Suppressor macrophage treated with lipopolysaccharide for 1 hour (primary cell): ENCODE data around the gene FOLR1.
"Not testable (repeated sequence)": the region's sequence is repeated elsewhere in the genome, so short reads cannot be mapped to it uniquely, and the experiment has no call there.

Source experiments
- DNase-seq, 3 donors: peaks; one replicate each; pipeline ENCODE4 v3.0.0-alpha.2; 2020 to 2022

Gene FOLR1

DNA sequence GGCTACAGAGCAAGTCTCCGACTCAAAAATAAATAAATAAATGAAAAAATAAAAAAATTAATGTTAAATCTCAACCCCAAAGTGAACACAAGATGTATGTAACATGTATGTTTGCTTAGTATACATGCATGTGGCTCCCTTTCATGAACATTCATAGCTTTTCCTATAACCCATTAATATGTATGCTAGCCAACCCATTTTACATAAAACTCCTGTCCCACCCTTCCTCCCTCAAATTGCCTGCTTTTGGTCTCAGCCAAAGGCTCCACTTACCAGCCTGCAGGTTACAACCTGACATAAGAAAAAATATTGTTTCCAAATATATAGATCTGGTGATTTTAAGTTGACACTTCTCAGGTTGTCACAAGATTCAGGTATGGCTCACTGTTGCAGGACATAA is 3.7 kb upstream of the FOLR1 start:
- no peak for DNase-seq

- DNase-seq, result no peak
These were observed 2.3 kb upstream of the FOLR1 start for GRCh38 chr11:72189455-72190250.

GRCh38 chr11:72190631-72191071 is 1.3 kb upstream of the FOLR1 start:
- no peak for DNase-seq

DNA sequence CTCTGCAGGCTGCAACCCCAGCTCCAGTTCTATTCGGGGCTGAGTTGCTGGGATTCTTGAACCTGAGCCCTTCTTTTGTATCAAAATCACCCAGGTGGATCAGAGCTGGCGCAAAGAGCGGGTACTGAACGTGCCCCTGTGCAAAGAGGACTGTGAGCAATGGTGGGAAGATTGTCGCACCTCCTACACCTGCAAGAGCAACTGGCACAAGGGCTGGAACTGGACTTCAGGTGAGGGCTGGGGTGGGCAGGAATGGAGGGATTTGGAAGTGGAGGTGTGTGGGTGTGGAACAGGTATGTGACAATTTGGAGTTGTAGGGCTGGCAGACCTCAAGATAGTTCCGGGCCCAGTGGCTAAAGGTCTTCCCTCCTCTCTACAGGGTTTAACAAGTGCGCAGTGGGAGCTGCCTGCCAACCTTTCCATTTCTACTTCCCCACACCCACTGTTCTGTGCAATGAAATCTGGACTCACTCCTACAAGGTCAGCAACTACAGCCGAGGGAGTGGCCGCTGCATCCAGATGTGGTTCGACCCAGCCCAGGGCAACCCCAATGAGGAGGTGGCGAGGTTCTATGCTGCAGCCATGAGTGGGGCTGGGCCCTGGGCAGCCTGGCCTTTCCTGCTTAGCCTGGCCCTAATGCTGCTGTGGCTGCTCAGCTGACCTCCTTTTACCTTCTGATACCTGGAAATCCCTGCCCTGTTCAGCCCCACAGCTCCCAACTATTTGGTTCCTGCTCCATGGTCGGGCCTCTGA is 3.8 kb downstream of the FOLR1 start:
- DNase-seq, result no peak

DNA sequence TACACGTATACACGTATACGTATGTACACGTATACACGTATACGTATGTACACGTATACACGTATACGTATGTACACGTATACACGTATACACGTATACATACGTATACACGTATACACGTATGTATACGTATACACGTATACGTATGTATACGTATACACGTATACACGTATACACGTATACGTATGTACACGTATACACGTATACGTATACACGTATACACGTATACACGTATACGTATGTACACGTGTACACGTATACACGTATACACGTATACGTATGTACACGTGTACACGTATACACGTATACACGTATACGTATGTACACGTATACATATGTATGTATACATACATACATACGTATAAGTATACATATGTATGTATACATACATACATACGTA is 9.5 kb downstream of the FOLR1 start:
- DNase-seq, result not testable (repeated sequence)

DNA sequence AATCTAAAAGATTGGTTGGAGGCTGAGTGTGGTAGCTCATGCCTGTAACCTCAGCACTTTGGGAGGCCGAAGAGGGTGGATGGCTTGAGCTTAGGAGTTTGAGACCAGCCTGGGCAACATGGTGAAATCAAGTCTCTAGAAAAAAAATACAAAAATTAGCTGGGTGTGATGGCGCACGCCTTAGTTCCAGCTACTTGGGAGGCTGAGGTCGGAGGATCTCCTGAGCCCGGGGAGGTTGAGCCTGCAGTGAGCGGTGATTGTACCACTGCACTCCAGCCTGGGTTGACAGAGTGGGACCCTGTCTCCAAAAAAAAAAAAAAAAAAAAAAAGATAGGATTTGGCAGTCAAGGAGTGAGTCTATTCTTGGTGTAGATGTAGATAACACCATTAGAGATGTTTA is 10.6 kb downstream of the FOLR1 start:
- DNase-seq, result no peak

DNA sequence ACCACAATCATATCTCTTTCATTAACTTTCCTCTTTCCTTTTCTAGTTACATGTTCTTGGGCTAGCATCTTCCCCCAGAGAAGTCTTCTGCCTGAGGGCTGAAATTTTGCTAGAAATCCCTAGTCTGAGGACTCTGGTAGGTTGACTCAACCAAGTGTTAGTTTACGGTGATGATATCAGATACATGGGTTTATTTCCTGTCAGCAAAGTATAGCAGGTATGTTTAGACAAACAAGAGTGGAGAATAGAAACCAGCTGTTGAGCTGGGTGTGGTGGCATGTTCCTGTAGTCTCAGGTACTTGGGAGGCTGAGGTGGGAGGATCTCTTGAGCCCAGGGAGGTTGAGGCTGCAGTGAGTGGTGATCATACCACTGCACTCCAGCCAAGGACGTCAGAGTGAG is 11.2 kb downstream of the FOLR1 start:
- DNase-seq, result no peak

DNA sequence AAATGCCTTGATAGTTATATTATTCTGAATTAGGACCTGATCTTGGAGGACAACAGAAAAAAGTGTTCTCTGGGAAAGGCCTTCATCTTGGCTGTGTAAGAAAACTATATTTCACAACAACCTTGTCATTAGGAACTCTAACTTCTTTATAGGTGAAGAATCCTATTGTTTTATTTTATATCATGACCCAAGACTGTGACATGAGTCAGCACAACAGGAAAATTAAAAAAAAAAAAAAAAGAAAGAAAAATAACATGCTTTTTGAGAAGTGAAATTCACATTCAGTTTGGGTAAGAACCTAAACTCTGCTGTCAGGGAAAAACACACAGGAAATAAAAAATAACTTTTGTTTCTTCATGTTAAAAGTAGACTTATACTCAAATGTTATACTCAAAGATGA is 12.9 kb downstream of the FOLR1 start:
- peak in 2 of 3 donors; percentile 57 to 58 for DNase-seq

DNA sequence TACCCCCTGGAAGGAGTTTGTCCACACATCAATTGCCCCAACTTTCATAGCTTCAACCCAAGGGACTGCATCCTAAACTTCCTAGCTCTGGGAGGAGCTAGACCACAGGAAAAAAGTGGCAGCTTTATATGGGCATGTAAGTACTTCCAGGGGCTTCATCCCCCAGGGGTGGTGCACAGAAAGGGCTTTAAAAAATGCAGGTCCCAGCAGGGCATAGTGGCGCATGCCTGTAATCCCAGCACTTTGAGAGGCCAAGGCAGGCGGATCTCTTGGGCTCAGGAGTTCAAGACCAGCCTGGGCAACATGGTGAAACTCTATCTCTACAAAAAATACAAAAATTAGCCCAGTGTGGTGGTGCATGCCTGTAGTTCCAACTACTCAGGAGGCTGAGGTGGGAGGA is 14.9 kb downstream of the FOLR1 start:
- not testable (repeated sequence) for DNase-seq

- peak; percentile 62 to 82 (median 64) for DNase-seq
These were observed 16.3 kb downstream of the FOLR1 start for GRCh38 chr11:72208281-72208680.

GRCh38 chr11:72209101-72209500 is 17.2 kb downstream of the FOLR1 start:
- DNase-seq, result peak; percentile 72 to 78 (median 76)

DNA sequence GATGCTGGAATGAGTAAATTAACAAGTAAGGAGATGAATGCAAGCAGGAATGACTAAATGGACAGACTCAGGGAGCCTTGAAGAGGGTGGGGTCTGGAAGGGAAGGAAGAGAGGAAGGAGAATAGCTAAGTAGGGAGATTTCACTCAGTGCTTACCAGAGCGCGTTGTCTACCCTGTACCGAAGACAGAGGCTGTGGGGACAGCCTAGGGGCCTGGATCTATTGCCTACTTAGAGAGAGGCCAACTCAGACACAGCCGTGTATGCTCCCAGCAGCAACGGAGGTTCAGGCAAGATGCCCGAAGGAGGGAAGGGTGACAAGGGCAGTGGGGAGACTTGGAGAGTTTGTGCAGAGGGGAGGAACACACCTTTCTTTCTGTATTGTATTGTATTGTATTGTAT is 24.7 kb downstream of the FOLR1 start, which contains the start of gene FOLR2:
Gene FOLR2 (plus strand): TSS at position 157 of the 400 bp plus-strand sequence. CDS start 1,791 bp downstream, outside the sequence.
- peak; percentile 20 to 45 (median 28) for DNase-seq

DNA sequence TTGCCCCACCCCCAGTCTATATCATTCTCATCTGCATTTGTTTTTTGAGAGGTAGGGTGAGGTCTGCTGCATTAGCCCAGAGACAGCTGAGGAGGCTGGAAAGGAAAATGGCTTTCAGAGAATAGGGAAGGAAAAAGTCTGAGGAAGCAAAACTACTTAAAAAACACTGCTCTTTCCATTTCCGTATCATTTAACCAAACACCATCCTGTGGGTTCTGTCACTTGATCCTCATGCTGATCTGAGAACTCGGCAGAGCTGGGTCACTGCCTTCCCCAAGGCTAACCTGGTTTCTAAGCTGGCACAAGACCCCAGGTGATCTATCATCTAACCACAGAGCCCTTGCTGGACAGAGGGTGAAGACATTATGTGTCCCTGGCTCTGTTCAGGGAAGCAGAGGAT is 25.9 kb downstream of the FOLR1 start:
- DNase-seq, result peak; percentile 42 to 57 (median 57)

- DNase-seq, result no peak
These were observed 26.4 kb downstream of the FOLR1 start for GRCh38 chr11:72218251-72218745.

GRCh38 chr11:72220696-72221363 is 28.9 kb downstream of the FOLR1 start:
- no peak for DNase-seq

GRCh38 chr11:72221386-72222075 is 29.6 kb downstream of the FOLR1 start:
- peak; percentile 74 to 76 (median 76) for DNase-seq

DNA sequence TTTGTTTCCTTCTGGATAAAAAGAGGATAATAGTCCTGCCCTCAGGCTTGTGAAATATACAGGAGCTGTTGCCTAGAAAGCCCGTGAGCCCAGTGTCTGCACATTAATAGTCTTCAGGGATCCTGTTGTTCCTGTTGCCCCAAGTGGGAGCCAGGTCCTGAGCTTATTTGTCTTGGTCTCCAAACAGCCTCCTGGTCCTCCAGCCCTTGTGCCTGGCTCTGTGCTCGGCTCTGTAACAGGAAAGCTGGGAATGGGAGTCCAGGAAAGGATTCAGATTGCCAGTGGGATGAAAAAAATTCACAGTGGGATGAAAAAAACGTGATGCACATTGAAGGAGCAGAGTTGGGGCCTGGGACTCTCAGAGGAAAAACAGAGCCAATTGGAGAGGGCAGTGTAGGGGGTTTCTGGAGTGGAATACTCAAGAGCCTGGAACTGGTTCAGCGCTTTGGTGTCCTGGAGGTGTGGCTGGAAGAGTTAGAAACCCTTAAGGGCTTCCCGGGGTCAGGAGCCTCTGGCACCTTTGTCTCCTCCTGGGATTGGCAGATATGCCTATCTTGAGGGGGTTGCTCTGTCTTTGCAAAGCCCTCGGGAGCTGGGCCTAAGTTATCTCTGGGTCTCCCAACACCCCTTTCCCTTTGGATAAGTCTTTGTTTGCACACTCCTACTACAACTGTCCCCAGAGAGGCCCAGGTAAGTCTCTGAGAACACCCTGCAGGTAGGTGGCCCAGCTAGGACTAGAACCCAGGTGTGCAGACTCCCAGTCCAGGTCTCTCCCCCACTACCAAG is 30.4 kb downstream of the FOLR1 start:
- no peak for DNase-seq

DNA sequence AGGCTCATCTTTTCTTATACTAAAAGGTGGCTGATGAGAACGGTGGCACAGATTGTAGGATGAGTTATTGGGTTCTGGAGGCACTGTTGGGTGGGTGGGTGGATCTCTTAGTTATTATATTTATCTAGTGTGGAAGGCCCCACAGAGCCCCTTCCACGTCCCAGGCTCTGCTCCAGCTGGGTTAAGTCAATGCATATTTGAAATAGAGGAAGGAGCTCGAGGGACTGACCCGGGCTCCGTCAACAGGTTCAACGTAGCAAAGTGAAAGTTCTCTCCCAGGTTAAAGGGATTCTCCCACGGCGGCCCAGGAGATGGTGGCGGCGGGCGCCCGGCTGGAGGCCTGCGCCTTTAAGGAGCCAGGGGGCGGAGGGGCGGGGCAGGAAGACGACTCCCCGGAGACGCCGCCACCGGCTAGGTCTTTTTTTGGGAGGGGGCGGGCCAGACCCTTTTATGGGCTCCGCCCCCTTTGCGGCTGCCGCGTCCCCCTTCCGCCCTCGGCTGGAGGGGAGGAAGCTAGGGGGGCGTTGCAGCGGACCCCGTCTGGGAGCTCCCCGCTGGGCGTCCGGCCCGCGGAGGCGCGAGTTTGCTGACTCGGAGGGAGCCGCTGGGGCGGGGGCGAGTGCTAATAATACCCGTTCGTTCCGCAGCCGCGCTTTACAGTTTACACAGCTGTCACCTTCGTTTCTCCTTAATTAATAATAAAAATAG is 31.1 kb downstream of the FOLR1 start:
- peak; percentile 89 to 96 (median 91) for DNase-seq

- DNase-seq, result peak; percentile 70 to 92 (median 79)
These were observed 31.9 kb downstream of the FOLR1 start for GRCh38 chr11:72223615-72224563.
